H1 (cell line): ENCODE data around the gene GPC3. TPM values are rescaled to one million over a fixed set of nuclear protein-coding genes. Genes with fewer than 3 reads are reported as not detected.

Source experiments
- CTCF ChIA-PET: fragments of 300-600 bp; sonication (Branson Sonifier 250); formaldehyde crosslinking; loops from one replicate; lab custom pipeline; 2021; ENCODE audit not compliant: partially characterized antibody; lab: Charles Lee
- POLR2A ChIA-PET: fragments of 300-600 bp; sonication (Branson Sonifier 250); formaldehyde crosslinking; loops from one replicate; lab custom pipeline; 2021; ENCODE audit warnings: inconsistent platforms; ENCODE audit not compliant: partially characterized antibody; lab: Charles Lee
- DNase-seq, 2 experiments: peaks; one replicate each; pipeline versions ENCODE4 v3.0.0 to v3.0.0-alpha.2; 2010 to 2022; ENCODE audit warnings: low spot score in 2 of 2, low read depth in 1 of 2, mixed read lengths in 1 of 2
- FAIRE-seq: peaks from 2 replicates; lab custom pipeline; 2011; peaks lifted over from hg19 to GRCh38; lab: Jason Lieb, UNC
- H2AFZ ChIP-seq: 2 replicates; pipeline ENCODE4 v1.8.1; 2012; ENCODE audit warnings: low read length, inconsistent platforms
- H2AK5ac ChIP-seq: 2 replicates; pipeline ENCODE4 v1.6.1; 2013; ENCODE audit warnings: low read depth, low read length
- H2BK120ac ChIP-seq: replicated peaks from 2 replicates; pipeline ENCODE3; 2013; ENCODE audit warnings: low read depth, low read length, inconsistent platforms
- H2BK12ac ChIP-seq: 2 replicates; pipeline ENCODE4 v1.6.1; 2013; ENCODE audit warnings: low read depth, low read length
- H2BK15ac ChIP-seq: 2 replicates; pipeline ENCODE4 v1.6.1; 2013; ENCODE audit warnings: low read length
- H2BK20ac ChIP-seq: 2 replicates; pipeline ENCODE4 v1.6.1; 2013; ENCODE audit warnings: low read length
- H2BK5ac ChIP-seq: 2 replicates; pipeline ENCODE4 v1.6.1; 2013; ENCODE audit warnings: low read depth, low read length
- H3K14ac ChIP-seq: 2 replicates; pipeline ENCODE4 v1.6.1; 2013; ENCODE audit warnings: inconsistent platforms; ENCODE audit not compliant: insufficient read length
- H3K18ac ChIP-seq: 2 replicates; pipeline ENCODE4 v1.6.1; 2013; ENCODE audit warnings: low read length; ENCODE audit errors: extremely low read depth
- H3K23ac ChIP-seq: 2 replicates; pipeline ENCODE4 v1.6.1; 2013; ENCODE audit warnings: inconsistent platforms; ENCODE audit not compliant: insufficient read length
- H3K23me2 ChIP-seq: 2 replicates; pipeline ENCODE4 v1.6.1; 2013; ENCODE audit warnings: low read depth, low read length
- H3K27ac ChIP-seq: 2 replicates; pipeline ENCODE4 v1.6.1; 2011; ENCODE audit warnings: low read depth, low read length, inconsistent platforms
- H3K27me3 ChIP-seq, 4 experiments: replicated peaks in 1 of 4; 1 replicate in 1 of 4; 2 replicates in 3 of 4; pipeline versions ENCODE4 v1.6.1 to v1.8.1; 2011 to 2013; ENCODE audit warnings: low read length in 3 of 4, mild to moderate bottlenecking in 3 of 4, inconsistent platforms in 2 of 4, mixed read lengths in 2 of 4, moderate library complexity in 1 of 4; ENCODE audit not compliant: control insufficient read depth in 3 of 4, insufficient read depth in 3 of 4; ENCODE audit errors: extremely low read depth in 1 of 4
- H3K36me3 ChIP-seq, 4 experiments: 2 replicates each; pipeline versions ENCODE4 v1.6.1 to v1.8.1; 2011 to 2013; ENCODE audit warnings: mild to moderate bottlenecking in 4 of 4, low read length in 3 of 4, moderate library complexity in 2 of 4, control low read depth in 1 of 4, inconsistent platforms in 1 of 4; ENCODE audit not compliant: insufficient read depth in 4 of 4, control insufficient read depth in 2 of 4
- H3K4ac ChIP-seq: replicated peaks from 2 replicates; pipeline ENCODE3; 2013; ENCODE audit warnings: low read length, low read depth, mixed read lengths, inconsistent platforms; ENCODE audit not compliant: insufficient read length
- H3K4me1 ChIP-seq, 4 experiments: replicated peaks in 1 of 4; 1 replicate in 1 of 4; 2 replicates in 3 of 4; pipeline versions ENCODE4 v1.6.1 to v1.8.1; 2011 to 2013; ENCODE audit warnings: low read length in 3 of 4, inconsistent platforms in 2 of 4, mixed read lengths in 1 of 4; ENCODE audit not compliant: insufficient read depth in 4 of 4, control insufficient read depth in 3 of 4
- H3K4me2 ChIP-seq, 2 experiments: 2 replicates each; pipeline versions ENCODE4 v1.6.1 to v1.8.1; 2011 to 2013; ENCODE audit warnings: low read depth in 2 of 2, low read length in 2 of 2, control low read depth in 1 of 2, inconsistent platforms in 1 of 2, mild to moderate bottlenecking in 1 of 2; ENCODE audit not compliant: insufficient read depth in 1 of 2
- H3K4me3 ChIP-seq, 4 experiments: fragments of 200-600, 300-600 bp in 1 of 4; sonication (generic), shearing (Covaris generic), sonication (Bioruptor Twin) in 1 of 4; 2 replicates each; pipeline versions ENCODE4 v1.5.1 to v1.8.1; 2011 to 2016; ENCODE audit warnings: low read length in 4 of 4, low read depth in 3 of 4, control low read depth in 2 of 4, inconsistent platforms in 2 of 4, mild to moderate bottlenecking in 2 of 4, mixed read lengths in 1 of 4, moderate library complexity in 1 of 4; ENCODE audit not compliant: insufficient read depth in 2 of 4; ENCODE audit errors: extremely low read depth in 1 of 4
- H3K56ac ChIP-seq: replicated peaks from 2 replicates; pipeline ENCODE3; 2013; ENCODE audit warnings: low read depth, mild to moderate bottlenecking, mixed read lengths, low read length, inconsistent platforms; ENCODE audit not compliant: insufficient read length
- H3K79me1 ChIP-seq: 2 replicates; pipeline ENCODE4 v1.6.1; 2013; ENCODE audit warnings: low read depth, low read length, control low read depth
- H3K79me2 ChIP-seq, 2 experiments: 2 replicates each; pipeline versions ENCODE4 v1.6.1 to v1.8.1; 2012 to 2013; ENCODE audit warnings: low read length in 2 of 2, mild to moderate bottlenecking in 2 of 2, inconsistent platforms in 1 of 2; ENCODE audit not compliant: insufficient read depth in 2 of 2, control insufficient read depth in 1 of 2
- H3K9ac ChIP-seq, 4 experiments: replicated peaks in 1 of 4; 1 replicate in 1 of 4; 2 replicates in 3 of 4; pipeline versions ENCODE4 v1.6.1 to v1.8.1; 2011 to 2013; ENCODE audit warnings: low read depth in 3 of 4, low read length in 3 of 4, control low read depth in 2 of 4, mild to moderate bottlenecking in 2 of 4, moderate library complexity in 2 of 4, inconsistent platforms in 1 of 4; ENCODE audit errors: extremely low read depth in 1 of 4
- H3K9me3 ChIP-seq, 2 experiments: 2 replicates each; pipeline versions ENCODE4 v1.6.1 to v1.8.1; 2012 to 2013; ENCODE audit warnings: mild to moderate bottlenecking in 2 of 2, moderate library complexity in 2 of 2, control low read depth in 1 of 2, inconsistent platforms in 1 of 2, low read depth in 1 of 2, low read length in 1 of 2, mixed read lengths in 1 of 2; ENCODE audit not compliant: insufficient read depth in 2 of 2
- H4K20me1 ChIP-seq, 2 experiments: replicated peaks in 1 of 2; 2 replicates each; pipeline versions ENCODE3 to v1.8.1; 2011 to 2013; ENCODE audit warnings: inconsistent platforms in 2 of 2, low read length in 2 of 2, mild to moderate bottlenecking in 1 of 2; ENCODE audit not compliant: insufficient read depth in 2 of 2, control insufficient read depth in 1 of 2
- H4K5ac ChIP-seq: 2 replicates; pipeline ENCODE4 v1.6.1; 2013; ENCODE audit warnings: low read length, low read depth, mixed read lengths, inconsistent platforms; ENCODE audit not compliant: insufficient read length
- H4K8ac ChIP-seq: 2 replicates; pipeline ENCODE4 v1.8.0; 2013; ENCODE audit warnings: mild to moderate bottlenecking, moderate library complexity, low read length, inconsistent platforms; ENCODE audit not compliant: insufficient read depth; ENCODE audit errors: extremely low read depth
- H4K91ac ChIP-seq: replicated peaks from 2 replicates; pipeline ENCODE3; 2013; ENCODE audit warnings: low read length, mixed read lengths, inconsistent platforms; ENCODE audit not compliant: insufficient read length
- BACH1 ChIP-seq: IDR thresholded peaks from 2 replicates; pipeline ENCODE4 v1.6.1; 2012; ENCODE audit warnings: low read length, improper control_type of control experiment
- CBX8 ChIP-seq: fragments of 300-800, 300-1000 bp; sonication (generic); IDR thresholded peaks from 2 replicates; pipeline ENCODE4 v1.7.1; 2016; ENCODE audit warnings: low read depth, low read length, borderline replicate concordance
- CHD1 ChIP-seq: IDR thresholded peaks from 2 replicates; pipeline ENCODE4 v1.6.1; 2012; ENCODE audit warnings: low read depth, low read length, improper control_type of control experiment
- CHD2 ChIP-seq: IDR thresholded peaks from 2 replicates; pipeline ENCODE4 v1.6.1; 2012; ENCODE audit warnings: low read length, improper control_type of control experiment
- E2F6 ChIP-seq: IDR thresholded peaks from 2 replicates; pipeline ENCODE4 v1.6.1; 2012; ENCODE audit warnings: inconsistent platforms
- HDAC6 ChIP-seq: IDR thresholded peaks from one replicate; pipeline ENCODE4 v1.7.1; 2012; ENCODE audit warnings: low read depth, mild to moderate bottlenecking, inconsistent platforms, low read length, moderate library complexity
- JUND ChIP-seq: IDR thresholded peaks from 2 replicates; pipeline ENCODE4 v1.6.1; 2011; ENCODE audit warnings: mild to moderate bottlenecking, improper control_type of control experiment, low read length
- NANOG ChIP-seq: IDR thresholded peaks from 2 replicates; pipeline ENCODE4 v1.6.1; 2011; ENCODE audit warnings: low read length, low read depth, mild to moderate bottlenecking, inconsistent platforms; ENCODE audit not compliant: insufficient read depth, poor library complexity, severe bottlenecking
- POLR2A ChIP-seq, 2 experiments: IDR thresholded peaks; 1 replicate in 1 of 2; 2 replicates in 1 of 2; pipeline ENCODE4 v1.6.1; 2011; ENCODE audit warnings: low read depth in 2 of 2, low read length in 2 of 2, mild to moderate bottlenecking in 2 of 2; ENCODE audit errors: control extremely low read depth in 1 of 2
- RFX5 ChIP-seq: IDR thresholded peaks from 2 replicates; pipeline ENCODE4 v1.6.1; 2011; ENCODE audit warnings: low read depth, low read length, improper control_type of control experiment, borderline replicate concordance
- SIN3A ChIP-seq, 2 experiments: IDR thresholded peaks in 1 of 2; conservative IDR thresholded peaks in 1 of 2; 2 replicates each; pipeline ENCODE4 v1.6.1; 2011 to 2012; ENCODE audit warnings: low read length in 2 of 2, improper control_type of control experiment in 1 of 2, low read depth in 1 of 2, mild to moderate bottlenecking in 1 of 2
- TAF1 ChIP-seq: IDR thresholded peaks from 2 replicates; pipeline ENCODE4 v1.6.1; 2011; ENCODE audit warnings: mild to moderate bottlenecking, low read depth, low read length
- TAF7 ChIP-seq: optimal IDR thresholded peaks from 2 replicates; pipeline ENCODE3; 2011; ENCODE audit warnings: low read depth, mild to moderate bottlenecking, inconsistent platforms, low read length, moderate library complexity, borderline replicate concordance
- ZNF274 ChIP-seq: IDR thresholded peaks from 2 replicates; pipeline ENCODE4 v1.7.0; 2012; ENCODE audit warnings: low read length, borderline replicate concordance; ENCODE audit errors: extremely low read depth
- WGBS, 2 experiments: shearing (Covaris generic) in 1 of 2; methylation state at CpG; one replicate each; pipeline versions ENCODE4 v1.1.6 to v1.1.7; 2013 to 2015; ENCODE audit warnings: low lambda C conversion rate in 2 of 2, mixed read lengths in 2 of 2, inconsistent platforms in 1 of 2, low coverage in 1 of 2, missing lambda C conversion rate in 1 of 2; ENCODE audit not compliant: insufficient replicate concordance in 2 of 2, insufficient coverage in 1 of 2, insufficient read length in 1 of 2; ENCODE audit errors: extremely low coverage in 1 of 2, missing lambda C conversion rate in 1 of 2; 5-methylcytosine and 5-hydroxymethylcytosine counted together
- polyA plus RNA-seq, 7 experiments: library from polyadenylated mRNA; depleted of rRNA in 3 of 7; stranded (reverse) in 5 of 7; unstranded in 2 of 7; fragments of >200 nt in 5 of 7; fragments of 200-250 nt in 2 of 7; gene quantifications; 1 replicate in 5 of 7; 2 replicates in 1 of 7; 4 replicates in 1 of 7; pipeline versions ENCODE4 v1.2.1 to v1.2.3, GENCODE V29; 2011 to 2013; ENCODE audit warnings: missing spikeins in 2 of 7, mixed read lengths in 2 of 7
- total RNA-seq: library from RNA; stranded (reverse); fragmentation: NEBNext Ultra II Directional; extraction: Animal tissue kit (Norgen Biotek cat#: 25700); gene quantifications from 2 replicates; pipeline ENCODE4 v1.2.1, GENCODE V29; 2021

GPC3 gene
- total and polyA plus RNA-seq, 2 of the 8 experiments (the other 6 are each of a cell fraction or from before 2014, with no cell fraction given): 64.8 to 71.9 TPM

DNA sequence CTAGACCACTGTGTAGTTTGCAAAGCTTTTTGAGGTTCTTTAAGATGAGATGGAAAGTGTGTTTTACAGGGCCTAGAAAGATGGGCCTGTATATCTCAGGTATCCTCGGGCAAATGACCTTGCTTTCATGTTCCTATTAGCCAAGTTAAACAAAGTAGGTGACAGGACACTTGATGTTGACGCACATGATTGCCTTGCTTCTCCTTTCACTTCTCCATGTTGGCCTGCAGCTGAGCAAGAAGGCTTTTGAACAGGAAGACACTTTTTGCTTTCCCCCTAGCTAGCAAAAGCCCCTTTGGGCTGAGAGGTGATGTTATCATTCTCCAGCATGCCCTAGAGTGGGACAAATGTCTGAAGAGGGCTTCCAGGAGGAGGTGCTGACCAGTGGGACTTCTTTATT lies 202.1 kb downstream of the GPC3 start:
- Histone ChIP-seq H3K27ac (no peak overlapping the region), H3K9ac (no peak overlapping the region), H2AFZ (no peak overlapping the region), H3K18ac (peak overlapping the region; percentile 60), H2BK5ac (peak overlapping the region; percentile 44; the same call in 1 of the 2 replicates), H4K20me1 (no peaks in the 10 kb centered on the region), H3K4ac (peak overlapping the region; percentile 78), H3K14ac (no peak overlapping the region), H3K27me3 (no peaks in the 10 kb centered on the region), H4K5ac (peak overlapping the region; percentile 72), H3K79me2 (no peaks in the 10 kb centered on the region), H3K23me2 (no peaks in the 10 kb centered on the region), H2AK5ac (no peak overlapping the region), H3K4me1 (peaks cover 0 to 6% (median 1%) of the 10 kb centered on the region in 4 experiments; a peak in 2 of 7 replicates), H4K8ac (no peak overlapping the region), H4K91ac (peak overlapping the region; percentile 85), H2BK20ac (peak overlapping the region; percentile 86; the same call in 1 of the 2 replicates), H2BK12ac (no peak overlapping the region), H3K4me2 (peak overlapping the region; percentile 7 to 53; a peak in 2 of 4 replicates), H2BK15ac (no peak overlapping the region), H3K4me3 (no peak overlapping the region), H3K79me1 (no peaks in the 10 kb centered on the region), H3K36me3 (no peaks in the 10 kb centered on the region), H3K9me3 (no peaks in the 10 kb centered on the region), H3K23ac (no peak overlapping the region), H2BK120ac (no peak overlapping the region), H3K56ac (no peak overlapping the region)
- POLR2A ChIA-PET: no interaction called here
- CTCF ChIA-PET: no interaction called here
- DNase-seq: no peak
- peak; percentile 13 for FAIRE-seq
- no peak for TF ChIP-seq BACH1
- TF ChIP-seq TAF7: no peak
- TF ChIP-seq E2F6: no peak
- no peak for TF ChIP-seq JUND
- TF ChIP-seq CHD2: no peak
- TF ChIP-seq POLR2A (IDR thresholded peaks at IDR 0.05; ENCODE audit: control extremely low read depth in 1 of 2, low read depth in 2 of 2, low read length in 2 of 2): no peak
- TF ChIP-seq CHD1: no peak
- no peak for TF ChIP-seq CBX8
- no peak for TF ChIP-seq ZNF274
- TF ChIP-seq RFX5: no peak
- TF ChIP-seq TAF1: no peak
- no peak for TF ChIP-seq NANOG
- no peak for TF ChIP-seq SIN3A (conservative IDR thresholded peaks at IDR 0.05 in 1 of 2, IDR thresholded peaks at IDR 0.05 in 1 of 2; ENCODE audit: low read depth in 1 of 2, low read length in 2 of 2)
- no peak for TF ChIP-seq HDAC6
- WGBS, 2 experiments: 92% methylated on average over 2 of the region's 2 CpGs; no CpG with 5 or more reads in 1 of the 2 experiments
